ENCODE results near the gene GDF10. TPM values are rescaled to one million over a fixed set of nuclear protein-coding genes. Genes with fewer than 3 reads are reported as not detected.

GDF10 gene, protein sequence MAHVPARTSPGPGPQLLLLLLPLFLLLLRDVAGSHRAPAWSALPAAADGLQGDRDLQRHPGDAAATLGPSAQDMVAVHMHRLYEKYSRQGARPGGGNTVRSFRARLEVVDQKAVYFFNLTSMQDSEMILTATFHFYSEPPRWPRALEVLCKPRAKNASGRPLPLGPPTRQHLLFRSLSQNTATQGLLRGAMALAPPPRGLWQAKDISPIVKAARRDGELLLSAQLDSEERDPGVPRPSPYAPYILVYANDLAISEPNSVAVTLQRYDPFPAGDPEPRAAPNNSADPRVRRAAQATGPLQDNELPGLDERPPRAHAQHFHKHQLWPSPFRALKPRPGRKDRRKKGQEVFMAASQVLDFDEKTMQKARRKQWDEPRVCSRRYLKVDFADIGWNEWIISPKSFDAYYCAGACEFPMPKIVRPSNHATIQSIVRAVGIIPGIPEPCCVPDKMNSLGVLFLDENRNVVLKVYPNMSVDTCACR
- total RNA-seq = 1 to 10 TPM in 1 of 4 donors, under 1 TPM in 2, not detected in 1; 0.79 to 1.2 (median 1.00) TPM

DNA sequence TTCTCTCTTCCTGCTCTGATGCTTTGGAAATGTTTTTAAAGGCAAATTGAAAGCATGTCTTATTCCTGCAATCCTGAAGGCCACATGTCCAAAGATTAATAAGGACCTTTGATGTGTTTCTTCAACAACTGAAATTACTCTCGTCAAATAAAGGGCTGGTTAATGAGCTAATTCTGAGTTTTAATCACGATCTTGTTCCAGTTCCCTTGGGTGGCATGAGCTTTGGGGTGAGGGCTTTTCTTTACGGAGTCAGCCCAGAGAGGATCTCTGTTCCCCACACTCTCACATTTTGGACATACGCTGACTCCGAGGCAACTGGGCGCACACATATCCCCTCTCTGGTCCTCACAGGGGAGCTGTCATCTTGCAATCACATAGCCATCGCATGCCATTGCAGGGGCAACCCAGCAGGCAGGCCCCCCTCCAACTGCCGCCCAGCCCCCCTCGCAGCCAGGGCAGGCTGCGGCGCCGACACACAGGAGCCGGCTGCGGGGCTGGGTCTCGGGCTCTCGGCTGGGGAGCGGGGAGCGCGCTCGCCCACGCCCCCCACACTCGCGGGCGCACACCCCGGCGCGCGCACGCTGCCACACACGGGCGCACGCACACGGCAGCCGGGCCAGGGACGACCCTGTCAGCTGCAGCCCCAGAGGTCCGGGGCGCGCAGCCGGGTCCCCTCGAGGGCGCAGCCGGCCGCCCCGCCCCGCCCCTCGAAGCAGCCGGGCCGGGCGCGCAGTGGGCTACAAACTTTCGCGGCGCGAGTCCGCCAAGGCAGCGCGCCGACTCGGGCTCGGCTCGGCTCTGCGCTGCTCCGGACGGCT lies at the start of gene GDF10:
Gene GDF10 (plus strand): TSS at position 587 of the 818 bp plus-strand sequence. CDS start 455 bp downstream, outside the sequence.
- no peaks in the 10 kb centered on the region for H3K36me3 ChIP-seq
- TF ChIP-seq POLR2A (IDR thresholded peaks at IDR 0.05) = no peak
- TF ChIP-seq EP300 (IDR thresholded peaks at IDR 0.05; ENCODE audit: low read depth) = no peak
- TF ChIP-seq, protein P1, sequence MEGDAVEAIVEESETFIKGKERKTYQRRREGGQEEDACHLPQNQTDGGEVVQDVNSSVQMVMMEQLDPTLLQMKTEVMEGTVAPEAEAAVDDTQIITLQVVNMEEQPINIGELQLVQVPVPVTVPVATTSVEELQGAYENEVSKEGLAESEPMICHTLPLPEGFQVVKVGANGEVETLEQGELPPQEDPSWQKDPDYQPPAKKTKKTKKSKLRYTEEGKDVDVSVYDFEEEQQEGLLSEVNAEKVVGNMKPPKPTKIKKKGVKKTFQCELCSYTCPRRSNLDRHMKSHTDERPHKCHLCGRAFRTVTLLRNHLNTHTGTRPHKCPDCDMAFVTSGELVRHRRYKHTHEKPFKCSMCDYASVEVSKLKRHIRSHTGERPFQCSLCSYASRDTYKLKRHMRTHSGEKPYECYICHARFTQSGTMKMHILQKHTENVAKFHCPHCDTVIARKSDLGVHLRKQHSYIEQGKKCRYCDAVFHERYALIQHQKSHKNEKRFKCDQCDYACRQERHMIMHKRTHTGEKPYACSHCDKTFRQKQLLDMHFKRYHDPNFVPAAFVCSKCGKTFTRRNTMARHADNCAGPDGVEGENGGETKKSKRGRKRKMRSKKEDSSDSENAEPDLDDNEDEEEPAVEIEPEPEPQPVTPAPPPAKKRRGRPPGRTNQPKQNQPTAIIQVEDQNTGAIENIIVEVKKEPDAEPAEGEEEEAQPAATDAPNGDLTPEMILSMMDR (IDR thresholded peaks at IDR 0.05) = no peak
- no peak for TF ChIP-seq POLR2AphosphoS5 (IDR thresholded peaks at IDR 0.05)
- H3K9me3 ChIP-seq = no peaks in the 10 kb centered on the region
- in situ Hi-C loops (cut with MboI; ENCODE audit: low pct_ligation_motif_present in 1 of 4, low pct_unique_long_range_greater_than_20kb in 1 of 4, low sequenced_read_pairs in 3 of 4) (loop anchor here in 2 of 4 donors (10.0 to 25.0 kb wide), 2 partner anchors 263 to 265 kb away; no protein-coding TSS in a partner anchor), intact Hi-C loops (cut with DNase I; ENCODE audit: low total_unique reads) (no loop called here)
- WGBS, 2 donors (ENCODE audit: low coverage in 1 of 2) = 17 to 20% methylated on average over 1 to 24 of the region's 64 CpGs
- H3K4me1 ChIP-seq = peaks cover 0 to 10% (median 7%) of the 10 kb centered on the region in 4 donors
- H3K27me3 ChIP-seq = peaks cover 56% of the 10 kb centered on the region
- H3K4me3 ChIP-seq = peak within 1 kb of the TSS in 3 of 4 donors; percentile 16 to 45 (median 30)
- H3K27ac ChIP-seq = no peak within 1 kb of the TSS
- no peak for DNase-seq

DNA sequence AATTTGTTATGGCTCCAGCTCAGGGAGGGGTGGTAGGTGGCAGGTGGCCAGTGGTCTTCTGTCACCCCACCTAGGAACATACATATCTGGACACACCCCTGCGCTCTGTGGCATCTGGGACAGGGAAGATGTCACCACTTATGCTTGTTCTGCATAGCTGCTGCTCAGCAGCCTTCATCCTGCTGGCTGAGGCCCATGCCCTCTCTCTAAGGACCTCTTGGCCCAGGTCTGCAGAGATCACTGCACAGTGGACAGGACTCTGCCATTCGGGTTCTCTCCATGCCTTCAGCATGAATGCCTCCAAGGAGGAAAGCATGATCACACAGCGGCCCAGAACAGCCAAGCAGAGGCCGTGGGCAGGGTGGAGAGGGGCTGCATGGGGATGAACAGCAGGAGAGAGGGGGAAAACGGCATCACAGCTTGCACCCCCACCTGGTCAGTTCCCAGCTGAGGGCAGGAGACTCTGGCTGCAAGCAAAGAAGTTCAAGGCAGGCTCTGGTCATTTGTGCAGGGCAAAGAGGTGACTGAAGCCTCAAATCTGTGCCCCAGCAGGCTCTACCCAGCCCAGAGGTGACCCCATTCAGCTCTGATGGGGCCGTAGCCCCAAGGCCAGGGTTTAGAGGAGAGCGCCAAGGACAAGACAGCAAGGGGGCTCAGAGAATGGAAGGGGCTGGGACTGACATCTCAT lies 47.8 kb upstream of the GDF10 start:
- Histone ChIP-seq H3K9me3 (no peaks in the 10 kb centered on the region), H3K36me3 (no peaks in the 10 kb centered on the region), H3K27me3 (no peaks in the 10 kb centered on the region), H3K4me1 (no peaks in the 10 kb centered on the region), H3K27ac (no peak overlapping the region), H3K4me3 (no peak overlapping the region)
- WGBS, 2 donors (ENCODE audit: low coverage in 1 of 2) = 81% methylated on average over 6 of the region's 7 CpGs; no CpG with 5 or more reads in 1 of the 2 donors
- in situ Hi-C loops (cut with MboI; ENCODE audit: low pct_ligation_motif_present in 1 of 4, low pct_unique_long_range_greater_than_20kb in 1 of 4, low sequenced_read_pairs in 3 of 4) (no loop called here), intact Hi-C loops (cut with DNase I; ENCODE audit: low total_unique reads) (no loop called here)
- no peak for DNase-seq
- TF ChIP-seq, protein P1 (IDR thresholded peaks at IDR 0.05) = no peak
- TF ChIP-seq POLR2AphosphoS5 (IDR thresholded peaks at IDR 0.05) (no peak), EP300 (IDR thresholded peaks at IDR 0.05; ENCODE audit: low read depth) (no peak), POLR2A (IDR thresholded peaks at IDR 0.05) (no peak)

DNA sequence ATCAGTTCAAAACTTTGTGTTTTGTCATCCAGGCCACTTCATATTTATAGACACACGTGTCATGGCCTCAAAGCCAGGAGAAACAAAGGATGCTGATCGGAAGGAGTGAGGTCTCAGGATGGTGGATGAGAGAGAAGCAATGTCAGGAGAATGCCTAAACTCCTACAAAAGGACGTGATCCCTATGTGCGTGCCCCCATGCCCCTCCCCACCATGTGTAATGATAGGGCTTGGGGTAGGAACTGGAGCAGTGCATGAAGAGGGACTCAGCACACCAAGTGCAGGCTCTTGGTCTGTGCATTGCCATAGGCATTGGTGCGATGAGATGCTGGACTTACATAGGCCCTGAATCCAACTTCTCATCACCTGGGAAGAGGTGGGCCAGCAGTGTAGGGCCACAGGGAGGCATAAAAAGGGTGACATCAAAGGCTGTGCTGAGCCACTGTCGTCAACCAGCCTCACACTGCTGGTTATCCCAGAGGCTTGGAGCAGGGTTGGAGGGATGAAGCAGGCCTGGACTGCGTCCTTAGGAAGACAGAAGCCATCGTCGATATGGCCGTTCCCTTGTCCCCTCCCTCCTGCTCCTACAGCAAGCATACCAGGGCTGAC lies 46.9 kb upstream of the GDF10 start:
- Histone ChIP-seq H3K4me3 (no peak overlapping the region), H3K27ac (no peak overlapping the region), H3K4me1 (no peaks in the 10 kb centered on the region), H3K27me3 (no peaks in the 10 kb centered on the region), H3K36me3 (no peaks in the 10 kb centered on the region), H3K9me3 (no peaks in the 10 kb centered on the region)
- peak; percentile 1 for DNase-seq
- no peak for TF ChIP-seq POLR2AphosphoS5 (IDR thresholded peaks at IDR 0.05)
- TF ChIP-seq EP300 (IDR thresholded peaks at IDR 0.05; ENCODE audit: low read depth) = no peak
- TF ChIP-seq POLR2A (IDR thresholded peaks at IDR 0.05) = no peak
- TF ChIP-seq, protein P1 (IDR thresholded peaks at IDR 0.05) = no peak
- in situ Hi-C loops (cut with MboI; ENCODE audit: low pct_ligation_motif_present in 1 of 4, low pct_unique_long_range_greater_than_20kb in 1 of 4, low sequenced_read_pairs in 3 of 4) (no loop called here), intact Hi-C loops (cut with DNase I; ENCODE audit: low total_unique reads) (no loop called here)
- WGBS, 2 donors (ENCODE audit: low coverage in 1 of 2) = 86 to 90% methylated on average over 7 to 10 of the region's 10 CpGs

Measured in transverse colon (tissue), 4 donors.